Measurements from ENCODE around the gene FAM184B.

DNA sequence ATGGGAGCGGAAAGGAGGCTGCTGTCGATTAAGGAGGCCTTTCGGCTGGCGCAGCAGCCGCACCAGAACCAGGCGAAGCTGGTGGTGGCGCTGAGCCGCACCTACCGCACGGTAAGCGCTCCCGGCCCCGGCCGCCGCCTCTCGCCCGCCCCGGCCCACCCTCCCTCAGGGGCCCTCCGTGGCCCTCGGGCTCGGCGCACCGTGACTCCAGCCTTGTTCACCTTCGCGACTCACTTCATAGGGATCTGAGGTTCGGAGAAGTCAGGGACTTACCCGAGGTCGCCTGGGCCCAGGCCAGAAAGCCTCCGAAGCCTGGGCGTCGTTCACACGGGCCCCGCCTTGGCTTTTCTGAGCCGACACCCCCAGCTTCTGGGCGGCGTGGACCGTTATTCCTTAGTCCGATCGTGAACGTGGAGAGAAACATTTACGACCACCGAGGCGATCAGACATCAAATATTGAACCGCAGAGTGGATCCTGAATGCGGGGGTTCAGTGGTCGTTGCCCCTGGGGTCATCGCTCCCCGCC, 29.7 kb upstream of the FAM184B start:
- TF ChIP-seq, protein P1, sequence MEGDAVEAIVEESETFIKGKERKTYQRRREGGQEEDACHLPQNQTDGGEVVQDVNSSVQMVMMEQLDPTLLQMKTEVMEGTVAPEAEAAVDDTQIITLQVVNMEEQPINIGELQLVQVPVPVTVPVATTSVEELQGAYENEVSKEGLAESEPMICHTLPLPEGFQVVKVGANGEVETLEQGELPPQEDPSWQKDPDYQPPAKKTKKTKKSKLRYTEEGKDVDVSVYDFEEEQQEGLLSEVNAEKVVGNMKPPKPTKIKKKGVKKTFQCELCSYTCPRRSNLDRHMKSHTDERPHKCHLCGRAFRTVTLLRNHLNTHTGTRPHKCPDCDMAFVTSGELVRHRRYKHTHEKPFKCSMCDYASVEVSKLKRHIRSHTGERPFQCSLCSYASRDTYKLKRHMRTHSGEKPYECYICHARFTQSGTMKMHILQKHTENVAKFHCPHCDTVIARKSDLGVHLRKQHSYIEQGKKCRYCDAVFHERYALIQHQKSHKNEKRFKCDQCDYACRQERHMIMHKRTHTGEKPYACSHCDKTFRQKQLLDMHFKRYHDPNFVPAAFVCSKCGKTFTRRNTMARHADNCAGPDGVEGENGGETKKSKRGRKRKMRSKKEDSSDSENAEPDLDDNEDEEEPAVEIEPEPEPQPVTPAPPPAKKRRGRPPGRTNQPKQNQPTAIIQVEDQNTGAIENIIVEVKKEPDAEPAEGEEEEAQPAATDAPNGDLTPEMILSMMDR (IDR thresholded peaks at IDR 0.05; ENCODE audit: low read length) = no peak
- no peak for TF ChIP-seq EZH2 (optimal IDR thresholded peaks at IDR 0.05; ENCODE audit: low read depth, low read length)
